GM23338 (cell line): ENCODE results near the gene TREM2.

Experiments used
- EZH2 ChIP-seq: fragments of 200-600 bp; sonication (generic); IDR thresholded peaks from one replicate; pipeline ENCODE4 v1.8.0; 2017; ENCODE audit warnings: antibody characterized with exemption, mild to moderate bottlenecking, low read depth; ENCODE audit not compliant: unreplicated experiment
- EZH2phosphoT487 ChIP-seq: fragments of 200-600 bp; sonication (generic); IDR thresholded peaks from one replicate; pipeline ENCODE4 v1.8.1; 2018; ENCODE audit warnings: antibody characterized with exemption; ENCODE audit not compliant: unreplicated experiment
- POLR2AphosphoS5 ChIP-seq: IDR thresholded peaks from 2 replicates; pipeline ENCODE4 v1.6.1; 2016; ENCODE audit warnings: antibody characterized with exemption, low read depth
- TF ChIP-seq, protein P1 (sequence below), 2 experiments: fragments of 200-600 bp in 1 of 2; sonication (generic) in 1 of 2; conservative IDR thresholded peaks; 2 replicates each; pipeline versions ENCODE4 v1.5.1 to v1.6.1; 2016 to 2017; ENCODE audit warnings: antibody characterized with exemption in 2 of 2, low read depth in 2 of 2, mild to moderate bottlenecking in 2 of 2, moderate library complexity in 1 of 2
- TF ChIP-seq, protein P2 (sequence below): IDR thresholded peaks from one replicate; pipeline ENCODE4 v1.6.1; 2018; ENCODE audit warnings: antibody characterized with exemption; ENCODE audit not compliant: unreplicated experiment

DNA sequence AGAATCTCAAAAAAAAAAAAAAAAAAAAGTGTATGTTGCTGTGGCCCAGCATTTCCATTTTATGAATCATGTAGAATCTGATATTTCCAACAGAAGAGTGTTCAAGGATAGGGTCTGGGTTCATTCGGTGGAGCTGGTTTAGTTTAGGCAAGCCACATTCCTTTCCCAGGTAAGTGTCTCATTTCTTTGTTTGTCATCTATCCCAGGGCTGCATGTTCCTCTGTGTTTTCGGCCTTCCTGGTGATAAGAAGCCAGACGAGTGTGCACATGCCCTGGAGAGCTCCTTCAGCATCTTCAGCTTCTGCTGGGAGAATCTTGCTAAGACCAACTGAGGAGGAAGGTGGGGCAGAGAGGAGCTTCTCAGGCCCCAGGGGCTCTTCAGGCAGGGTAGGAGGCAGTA, 51.9 kb downstream of the TREM2 start:
- TF ChIP-seq EZH2 (no peak), EZH2phosphoT487 (no peak), POLR2AphosphoS5 (no peak)
- TF ChIP-seq, protein P1, sequence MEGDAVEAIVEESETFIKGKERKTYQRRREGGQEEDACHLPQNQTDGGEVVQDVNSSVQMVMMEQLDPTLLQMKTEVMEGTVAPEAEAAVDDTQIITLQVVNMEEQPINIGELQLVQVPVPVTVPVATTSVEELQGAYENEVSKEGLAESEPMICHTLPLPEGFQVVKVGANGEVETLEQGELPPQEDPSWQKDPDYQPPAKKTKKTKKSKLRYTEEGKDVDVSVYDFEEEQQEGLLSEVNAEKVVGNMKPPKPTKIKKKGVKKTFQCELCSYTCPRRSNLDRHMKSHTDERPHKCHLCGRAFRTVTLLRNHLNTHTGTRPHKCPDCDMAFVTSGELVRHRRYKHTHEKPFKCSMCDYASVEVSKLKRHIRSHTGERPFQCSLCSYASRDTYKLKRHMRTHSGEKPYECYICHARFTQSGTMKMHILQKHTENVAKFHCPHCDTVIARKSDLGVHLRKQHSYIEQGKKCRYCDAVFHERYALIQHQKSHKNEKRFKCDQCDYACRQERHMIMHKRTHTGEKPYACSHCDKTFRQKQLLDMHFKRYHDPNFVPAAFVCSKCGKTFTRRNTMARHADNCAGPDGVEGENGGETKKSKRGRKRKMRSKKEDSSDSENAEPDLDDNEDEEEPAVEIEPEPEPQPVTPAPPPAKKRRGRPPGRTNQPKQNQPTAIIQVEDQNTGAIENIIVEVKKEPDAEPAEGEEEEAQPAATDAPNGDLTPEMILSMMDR (conservative IDR thresholded peaks at IDR 0.05; ENCODE audit: low read depth in 2 of 2), result no peak
- TF ChIP-seq, protein P2, sequence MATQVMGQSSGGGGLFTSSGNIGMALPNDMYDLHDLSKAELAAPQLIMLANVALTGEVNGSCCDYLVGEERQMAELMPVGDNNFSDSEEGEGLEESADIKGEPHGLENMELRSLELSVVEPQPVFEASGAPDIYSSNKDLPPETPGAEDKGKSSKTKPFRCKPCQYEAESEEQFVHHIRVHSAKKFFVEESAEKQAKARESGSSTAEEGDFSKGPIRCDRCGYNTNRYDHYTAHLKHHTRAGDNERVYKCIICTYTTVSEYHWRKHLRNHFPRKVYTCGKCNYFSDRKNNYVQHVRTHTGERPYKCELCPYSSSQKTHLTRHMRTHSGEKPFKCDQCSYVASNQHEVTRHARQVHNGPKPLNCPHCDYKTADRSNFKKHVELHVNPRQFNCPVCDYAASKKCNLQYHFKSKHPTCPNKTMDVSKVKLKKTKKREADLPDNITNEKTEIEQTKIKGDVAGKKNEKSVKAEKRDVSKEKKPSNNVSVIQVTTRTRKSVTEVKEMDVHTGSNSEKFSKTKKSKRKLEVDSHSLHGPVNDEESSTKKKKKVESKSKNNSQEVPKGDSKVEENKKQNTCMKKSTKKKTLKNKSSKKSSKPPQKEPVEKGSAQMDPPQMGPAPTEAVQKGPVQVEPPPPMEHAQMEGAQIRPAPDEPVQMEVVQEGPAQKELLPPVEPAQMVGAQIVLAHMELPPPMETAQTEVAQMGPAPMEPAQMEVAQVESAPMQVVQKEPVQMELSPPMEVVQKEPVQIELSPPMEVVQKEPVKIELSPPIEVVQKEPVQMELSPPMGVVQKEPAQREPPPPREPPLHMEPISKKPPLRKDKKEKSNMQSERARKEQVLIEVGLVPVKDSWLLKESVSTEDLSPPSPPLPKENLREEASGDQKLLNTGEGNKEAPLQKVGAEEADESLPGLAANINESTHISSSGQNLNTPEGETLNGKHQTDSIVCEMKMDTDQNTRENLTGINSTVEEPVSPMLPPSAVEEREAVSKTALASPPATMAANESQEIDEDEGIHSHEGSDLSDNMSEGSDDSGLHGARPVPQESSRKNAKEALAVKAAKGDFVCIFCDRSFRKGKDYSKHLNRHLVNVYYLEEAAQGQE, result no peak
